Measurements from ENCODE around the gene PADI3. TPM values are rescaled to one million over a fixed set of nuclear protein-coding genes. Genes with fewer than 3 reads are reported as not detected.

Gene PADI3
- total and polyA plus RNA-seq, 2 of the 8 experiments (the other 6 are each of a cell fraction or from before 2014, with no cell fraction given) = 0.37 to 0.94 TPM

DNA sequence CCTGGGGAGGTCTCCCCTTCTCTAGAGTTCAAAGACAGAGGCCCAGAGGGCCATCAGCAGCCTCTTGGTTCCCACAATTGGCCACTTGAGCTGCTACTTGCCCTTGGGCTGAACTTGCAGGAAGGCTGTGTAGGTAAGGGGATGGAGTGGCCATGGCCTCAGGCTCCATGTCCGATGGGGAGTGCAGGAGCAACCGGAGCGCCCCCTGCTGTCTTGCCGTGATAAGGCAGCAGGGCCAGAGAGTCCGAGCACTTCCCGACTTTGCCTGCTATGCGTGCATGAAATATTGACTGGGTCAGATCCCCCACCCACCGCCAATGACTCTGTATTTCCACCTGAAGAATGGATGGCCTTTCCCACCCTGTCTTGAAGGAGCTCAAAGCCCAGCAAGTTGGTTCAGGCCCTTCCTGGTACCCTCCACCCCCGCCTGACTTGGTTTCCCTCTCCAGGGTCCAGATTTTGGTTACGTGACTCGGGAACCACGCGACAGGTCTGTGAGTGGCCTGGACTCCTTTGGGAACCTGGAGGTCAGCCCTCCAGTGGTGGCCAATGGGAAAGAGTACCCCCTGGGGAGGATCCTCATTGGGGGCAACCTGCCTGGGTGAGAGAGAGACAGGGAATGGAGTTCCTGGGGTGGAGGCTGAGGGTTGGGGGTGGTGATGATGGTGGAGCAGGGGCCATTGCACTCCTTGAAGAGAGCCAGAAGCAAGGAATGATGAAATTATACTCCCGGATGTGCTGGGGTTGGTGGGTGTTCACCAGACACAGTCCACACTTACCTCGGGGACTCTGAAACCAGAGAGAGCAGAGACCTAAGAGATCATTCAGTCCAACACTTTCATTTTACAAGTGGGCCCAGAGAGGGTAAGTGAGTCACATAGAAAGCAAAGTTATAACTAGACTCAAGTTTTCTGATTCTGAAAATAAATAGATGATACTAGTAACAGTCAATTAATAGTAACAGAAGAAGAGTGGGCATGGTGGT lies 25.6 kb downstream of the PADI3 start:
- 48% methylated on average over 15 of the region's 15 CpGs; no CpG with 5 or more reads in 1 of the 2 experiments for WGBS, 2 experiments (ENCODE audit: extremely low coverage in 1 of 2, insufficient coverage in 1 of 2, insufficient read length in 1 of 2, insufficient replicate concordance in 2 of 2, low coverage in 1 of 2, low lambda C conversion rate in 2 of 2, missing lambda C conversion rate in 1 of 2)
- H3K14ac ChIP-seq (ENCODE audit: insufficient read length) = no peak overlapping the region
- peak overlapping the region; percentile 9; the same call in 1 of the 2 replicates for H2AK5ac ChIP-seq (ENCODE audit: low read depth, low read length)
- ChIA-PET CTCF (ENCODE audit: partially characterized antibody) (interaction anchor here (0.6 to 3.9 kb wide), 57 partner anchors 10 to 317 kb away, joined by 3 to 31 read pairs (median 4); partner anchors contain the start of genes PADI2 and PADI3), POLR2A (ENCODE audit: partially characterized antibody) (no interaction called here)
- no peak overlapping the region for H4K5ac ChIP-seq (ENCODE audit: insufficient read length, low read depth, low read length)
- no peak overlapping the region for H4K8ac ChIP-seq (ENCODE audit: extremely low read depth, insufficient read depth, low read length)
- H3K23ac ChIP-seq (ENCODE audit: insufficient read length) = no peak overlapping the region
- no peaks in the 10 kb centered on the region for H3K27me3 ChIP-seq (replicated peaks in 1 of 4; ENCODE audit: control insufficient read depth in 3 of 4, extremely low read depth in 1 of 4, insufficient read depth in 3 of 4, low read length in 3 of 4)
- no peak overlapping the region for H4K91ac ChIP-seq (replicated peaks; ENCODE audit: insufficient read length, low read length)
- H2BK120ac ChIP-seq (replicated peaks; ENCODE audit: low read depth, low read length) = no peak overlapping the region
- FAIRE-seq = peak; percentile 74
- no peak overlapping the region for H3K4me2 ChIP-seq (ENCODE audit: insufficient read depth in 1 of 2, low read depth in 2 of 2, low read length in 2 of 2)
- no peak overlapping the region for H3K18ac ChIP-seq (ENCODE audit: extremely low read depth, low read length)
- no peaks in the 10 kb centered on the region for H3K9me3 ChIP-seq (ENCODE audit: insufficient read depth in 2 of 2, low read depth in 1 of 2, low read length in 1 of 2)
- peak overlapping the region; percentile 97; the same call in 1 of the 2 replicates for H2BK15ac ChIP-seq (ENCODE audit: low read length)
- no peaks in the 10 kb centered on the region; a peak in 1 of 7 replicates for H3K4me1 ChIP-seq (replicated peaks in 1 of 4; ENCODE audit: control insufficient read depth in 3 of 4, insufficient read depth in 4 of 4, low read length in 3 of 4)
- no peak overlapping the region for H3K56ac ChIP-seq (replicated peaks; ENCODE audit: insufficient read length, low read depth, low read length)
- H3K9ac ChIP-seq (replicated peaks in 1 of 4; ENCODE audit: extremely low read depth in 1 of 4, low read depth in 3 of 4, low read length in 3 of 4) = no peak overlapping the region
- no peaks in the 10 kb centered on the region for H3K23me2 ChIP-seq (ENCODE audit: low read depth, low read length)
- no peak overlapping the region for H2BK5ac ChIP-seq (ENCODE audit: low read depth, low read length)
- H3K79me2 ChIP-seq (ENCODE audit: control insufficient read depth in 1 of 2, insufficient read depth in 2 of 2, low read length in 2 of 2) = no peaks in the 10 kb centered on the region
- H3K36me3 ChIP-seq (ENCODE audit: control insufficient read depth in 2 of 4, insufficient read depth in 4 of 4, low read length in 3 of 4) = no peaks in the 10 kb centered on the region
- no peak overlapping the region for H3K4ac ChIP-seq (replicated peaks; ENCODE audit: insufficient read length, low read depth, low read length)
- no peak overlapping the region for H3K4me3 ChIP-seq (ENCODE audit: extremely low read depth in 1 of 4, insufficient read depth in 2 of 4, low read depth in 3 of 4, low read length in 4 of 4)
- H3K27ac ChIP-seq (ENCODE audit: low read depth, low read length) = no peak overlapping the region
- no peaks in the 10 kb centered on the region for H3K79me1 ChIP-seq (ENCODE audit: low read depth, low read length)
- no peak overlapping the region for H2BK20ac ChIP-seq (ENCODE audit: low read length)
- H2BK12ac ChIP-seq (ENCODE audit: low read depth, low read length) = 0 out of 2 replicates have a peak overlapping the region, but pooled peaks have one; percentile 50
- H2AFZ ChIP-seq (ENCODE audit: low read length) = peak overlapping the region; percentile 91
- H4K20me1 ChIP-seq (replicated peaks in 1 of 2; ENCODE audit: control insufficient read depth in 1 of 2, insufficient read depth in 2 of 2, low read length in 2 of 2) = no peaks in the 10 kb centered on the region
- peak; percentile 59 to 94 for DNase-seq (ENCODE audit: low read depth in 1 of 2, low spot score in 2 of 2)
- TF ChIP-seq YY1 (IDR thresholded peaks at IDR 0.05; ENCODE audit: low read depth, low read length) (peak; percentile 76; the same call in 1 of the 2 replicates), TEAD4 (IDR thresholded peaks at IDR 0.05; ENCODE audit: low read depth, low read length) (0 out of 2 replicates have a peak, but pooled peaks have one; percentile 14), EGR1 (IDR thresholded peaks at IDR 0.05; ENCODE audit: borderline replicate concordance, low read depth, low read length) (peak; percentile 50; the same call in 1 of the 2 replicates), CREB1 (IDR thresholded peaks at IDR 0.05) (peak; percentile 66; the same call in 1 of the 2 replicates), CTBP2 (IDR thresholded peaks at IDR 0.05; ENCODE audit: borderline replicate concordance, insufficient read depth, insufficient read length, low read length) (no peak), CTCF (IDR thresholded peaks at IDR 0.05; ENCODE audit: control extremely low read depth in 1 of 3, insufficient read depth in 1 of 3, low read depth in 1 of 3, low read length in 3 of 3) (peak; percentile 84 to 93 (median 92)), RAD21 (IDR thresholded peaks at IDR 0.05 in 1 of 2, conservative IDR thresholded peaks at IDR 0.05 in 1 of 2; ENCODE audit: low read depth in 2 of 2, low read length in 2 of 2) (peak; percentile 79 to 83)

Measured in H1 (cell line).